HCT116 (cell line): ENCODE data around the gene KRTAP12-3. TPM values are rescaled to one million over a fixed set of nuclear protein-coding genes. Genes with fewer than 3 reads are reported as not detected.

Experiments
- ATAC-seq: fragments of 200-7000 bp; cut with Tn5 transposase; 2 replicates; pipeline ENCODE4 v1.9.1; 2020; ENCODE audit warnings: mild to moderate bottlenecking, moderate library complexity
- BruUV-seq: library from RNA; stranded (reverse); fragments of 400-500 nt; replicated peaks from 2 replicates; lab custom pipeline; 2021; lab: Mats Ljungman, UMichigan
- CTCF ChIA-PET: fragments of 300-600 bp; sonication (Branson Sonifier 250); formaldehyde crosslinking; loops from one replicate; lab custom pipeline; 2021; ENCODE audit warnings: antibody characterized with exemption; lab: Charles Lee
- POLR2A ChIA-PET: fragments of 300-600, 350-600 bp; sonication (Branson Sonifier 250); formaldehyde crosslinking; loops from one replicate; lab custom pipeline; 2021; ENCODE audit warnings: antibody characterized with exemption; lab: Charles Lee
- RAD21 ChIA-PET, 2 experiments: fragments of 300-600 bp; sonication (Branson Sonifier 250); formaldehyde crosslinking; loops; one replicate each; lab custom pipeline; 2023; ENCODE audit warnings: low total read pairs in 2 of 2; ENCODE audit not compliant: uncharacterized antibody in 2 of 2, unreplicated experiment in 2 of 2, low non-redundant PET in 1 of 2; lab: Charles Lee
- DNase-seq: peaks from one replicate; pipeline ENCODE4 v3.0.0-alpha.2; 2010; ENCODE audit warnings: low read depth, low spot score
- H2AFZ ChIP-seq: fragments of 200-600 bp; shearing (Covaris generic), sonication (generic); 2 replicates; pipeline ENCODE4 v1.6.1; 2017; ENCODE audit warnings: low read depth, mixed run types, mixed read lengths, antibody characterized with exemption, low read length; ENCODE audit not compliant: poor library complexity, severe bottlenecking
- H3K27ac ChIP-seq: 2 replicates; pipeline ENCODE4 v1.5.1; 2012; ENCODE audit warnings: low read depth, low read length
- H3K27me3 ChIP-seq: fragments of 200-600 bp; sonication (generic); 2 replicates; pipeline ENCODE4 v1.6.1; 2016; ENCODE audit warnings: mixed run types, low read length, mixed read lengths; ENCODE audit not compliant: insufficient read depth
- H3K36me3 ChIP-seq, 2 experiments: fragments of 200-500 bp in 1 of 2; fragments of 200-600 bp in 1 of 2; sonication (Bioruptor generic) in 1 of 2; sonication (generic) in 1 of 2; 2 replicates each; pipeline versions ENCODE4 v1.5.1 to v1.6.1; 2014 to 2016; ENCODE audit warnings: low read length in 2 of 2, inconsistent platforms in 1 of 2, mixed read lengths in 1 of 2, mixed run types in 1 of 2; ENCODE audit not compliant: insufficient read depth in 2 of 2, control insufficient read depth in 1 of 2
- H3K4me1 ChIP-seq, 2 experiments: fragments of 200-600 bp in 1 of 2; sonication (generic) in 1 of 2; 2 replicates each; pipeline versions ENCODE4 v1.5.1 to v1.6.1; 2012 to 2017; ENCODE audit warnings: low read length in 2 of 2, inconsistent platforms in 1 of 2, mild to moderate bottlenecking in 1 of 2, mixed read lengths in 1 of 2, mixed run types in 1 of 2, moderate library complexity in 1 of 2; ENCODE audit not compliant: insufficient read depth in 2 of 2, control insufficient read depth in 1 of 2
- H3K4me2 ChIP-seq: fragments of 200-600 bp; sonication (generic); 2 replicates; pipeline ENCODE4 v1.6.1; 2017; ENCODE audit warnings: mixed run types, low read length, mixed read lengths
- H3K4me3 ChIP-seq, 2 experiments: fragments of 200-600 bp in 1 of 2; sonication (generic) in 1 of 2; replicated peaks in 1 of 2; 2 replicates each; pipeline ENCODE4 v1.5.1; 2011 to 2016; ENCODE audit warnings: low read length in 2 of 2, control low read depth in 1 of 2, low read depth in 1 of 2, mild to moderate bottlenecking in 1 of 2, mixed read lengths in 1 of 2, mixed run types in 1 of 2
- H3K79me2 ChIP-seq: fragments of 200-600 bp; sonication (generic); 2 replicates; pipeline ENCODE4 v1.6.1; 2017; ENCODE audit warnings: mild to moderate bottlenecking, mixed run types, low read length, moderate library complexity, mixed read lengths; ENCODE audit not compliant: insufficient read depth
- H3K9ac ChIP-seq: fragments of 200-600 bp; sonication (generic); 2 replicates; pipeline ENCODE4 v1.6.1; 2016; ENCODE audit warnings: low read length, mixed read lengths
- H3K9me2 ChIP-seq: fragments of 200-600 bp; sonication (generic), shearing (Covaris generic); 2 replicates; pipeline ENCODE4 v1.6.1; 2017; ENCODE audit warnings: mixed run types, mild to moderate bottlenecking, moderate library complexity; ENCODE audit not compliant: insufficient read depth
- H3K9me3 ChIP-seq, 2 experiments: fragments of 200-500 bp in 1 of 2; fragments of 200-600 bp in 1 of 2; sonication (Bioruptor generic) in 1 of 2; sonication (generic) in 1 of 2; 2 replicates each; pipeline ENCODE4 v1.6.1; 2014 to 2017; ENCODE audit warnings: low read length in 2 of 2, mixed read lengths in 2 of 2, inconsistent platforms in 1 of 2, low read depth in 1 of 2, mild to moderate bottlenecking in 1 of 2, mixed run types in 1 of 2, moderate library complexity in 1 of 2; ENCODE audit not compliant: control insufficient read depth in 1 of 2, insufficient read depth in 1 of 2
- H4K20me1 ChIP-seq: fragments of 200-600 bp; sonication (generic), shearing (Covaris generic); 2 replicates; pipeline ENCODE4 v1.6.1; 2017; ENCODE audit warnings: mixed run types, mild to moderate bottlenecking, moderate library complexity; ENCODE audit not compliant: insufficient read depth
- ATF3 ChIP-seq: IDR thresholded peaks from 2 replicates; pipeline ENCODE4 v1.6.1; 2012
- EGR1 ChIP-seq: IDR thresholded peaks from 2 replicates; pipeline ENCODE4 v1.6.1; 2012; ENCODE audit warnings: low read depth
- ELF1 ChIP-seq: IDR thresholded peaks from 2 replicates; pipeline ENCODE4 v1.6.1; 2012; ENCODE audit warnings: low read depth, borderline replicate concordance
- EZH2phosphoT487 ChIP-seq: fragments of 200-600 bp; IDR thresholded peaks from 2 replicates; pipeline ENCODE4 v1.6.1; 2018; ENCODE audit warnings: antibody characterized with exemption, borderline replicate concordance
- FOSL1 ChIP-seq: IDR thresholded peaks from 2 replicates; pipeline ENCODE4 v1.6.1; 2012; ENCODE audit warnings: low read depth
- MAX ChIP-seq: IDR thresholded peaks from 2 replicates; pipeline ENCODE4 v1.6.1; 2012
- POLR2A ChIP-seq: IDR thresholded peaks from 2 replicates; pipeline ENCODE4 v1.7.0; 2011; ENCODE audit warnings: borderline replicate concordance; ENCODE audit not compliant: insufficient read depth, insufficient read length; ENCODE audit errors: extremely low read depth
- POLR2AphosphoS5 ChIP-seq: IDR thresholded peaks from 2 replicates; pipeline ENCODE4 v1.6.1; 2011; ENCODE audit warnings: mild to moderate bottlenecking, low read depth, low read length, moderate library complexity
- RAD21 ChIP-seq: IDR thresholded peaks from 2 replicates; pipeline ENCODE4 v1.6.1; 2012; ENCODE audit warnings: low read depth, mild to moderate bottlenecking
- TCF7L2 ChIP-seq: IDR thresholded peaks from 2 replicates; pipeline ENCODE4 v1.7.0; 2011; ENCODE audit warnings: borderline replicate concordance, inconsistent platforms; ENCODE audit not compliant: insufficient read depth, insufficient read length; ENCODE audit errors: extremely low read depth
- ZBTB33 ChIP-seq: IDR thresholded peaks from 2 replicates; pipeline ENCODE4 v1.6.1; 2011; ENCODE audit warnings: mild to moderate bottlenecking, low read length, moderate library complexity; ENCODE audit not compliant: insufficient replicate concordance; ENCODE audit errors: extremely low read depth
- ZFX ChIP-seq: fragments of 450-650 bp; IDR thresholded peaks from 2 replicates; pipeline ENCODE4 v1.6.1; 2017
- ZNF274 ChIP-seq: fragments of 200-500 bp; sonication (Bioruptor generic); IDR thresholded peaks from 2 replicates; pipeline ENCODE4 v1.6.1; 2014; ENCODE audit warnings: mild to moderate bottlenecking, low read depth, low read length, inconsistent platforms
- intact Hi-C: fragments of 100-400 bp; cut with micrococcal nuclease; formaldehyde crosslinking; loops from 2 replicates; pipeline ENCODE4 v1.10.0; 2022
- total RNA-seq: library from RNA; stranded (reverse); gene quantifications from one replicate; pipeline ENCODE4 v1.2.1, GENCODE V29; 2021; ENCODE audit not compliant: unreplicated experiment
- TF ChIP-seq, protein P1 (sequence below): IDR thresholded peaks from 2 replicates; pipeline ENCODE4 v1.6.1; 2012; ENCODE audit warnings: low read depth

Gene KRTAP12-3
- total RNA-seq, 1 experiment from 2014 or later: not detected

DNA sequence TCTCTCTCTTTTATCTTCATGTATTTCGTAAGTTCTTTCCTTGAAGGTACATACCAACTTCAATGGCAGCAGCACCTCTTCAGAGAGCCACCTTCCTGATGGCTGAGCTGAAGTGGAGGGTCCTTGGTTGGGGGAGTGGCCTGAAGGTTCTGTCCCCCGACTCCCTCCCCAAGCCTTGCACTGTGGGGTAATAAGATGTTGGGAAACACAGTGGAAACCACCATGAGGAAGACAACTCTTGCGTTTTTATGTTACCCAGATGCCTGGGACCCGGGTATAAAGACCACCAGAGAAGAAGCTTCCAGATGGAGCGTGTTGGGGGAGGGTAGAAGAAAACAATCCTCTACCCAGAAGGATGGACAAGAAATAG, 794 bp downstream of the KRTAP12-3 start:
- H3K4me1 ChIP-seq: no peaks in the 10 kb centered on the region
- TF ChIP-seq, protein P1, sequence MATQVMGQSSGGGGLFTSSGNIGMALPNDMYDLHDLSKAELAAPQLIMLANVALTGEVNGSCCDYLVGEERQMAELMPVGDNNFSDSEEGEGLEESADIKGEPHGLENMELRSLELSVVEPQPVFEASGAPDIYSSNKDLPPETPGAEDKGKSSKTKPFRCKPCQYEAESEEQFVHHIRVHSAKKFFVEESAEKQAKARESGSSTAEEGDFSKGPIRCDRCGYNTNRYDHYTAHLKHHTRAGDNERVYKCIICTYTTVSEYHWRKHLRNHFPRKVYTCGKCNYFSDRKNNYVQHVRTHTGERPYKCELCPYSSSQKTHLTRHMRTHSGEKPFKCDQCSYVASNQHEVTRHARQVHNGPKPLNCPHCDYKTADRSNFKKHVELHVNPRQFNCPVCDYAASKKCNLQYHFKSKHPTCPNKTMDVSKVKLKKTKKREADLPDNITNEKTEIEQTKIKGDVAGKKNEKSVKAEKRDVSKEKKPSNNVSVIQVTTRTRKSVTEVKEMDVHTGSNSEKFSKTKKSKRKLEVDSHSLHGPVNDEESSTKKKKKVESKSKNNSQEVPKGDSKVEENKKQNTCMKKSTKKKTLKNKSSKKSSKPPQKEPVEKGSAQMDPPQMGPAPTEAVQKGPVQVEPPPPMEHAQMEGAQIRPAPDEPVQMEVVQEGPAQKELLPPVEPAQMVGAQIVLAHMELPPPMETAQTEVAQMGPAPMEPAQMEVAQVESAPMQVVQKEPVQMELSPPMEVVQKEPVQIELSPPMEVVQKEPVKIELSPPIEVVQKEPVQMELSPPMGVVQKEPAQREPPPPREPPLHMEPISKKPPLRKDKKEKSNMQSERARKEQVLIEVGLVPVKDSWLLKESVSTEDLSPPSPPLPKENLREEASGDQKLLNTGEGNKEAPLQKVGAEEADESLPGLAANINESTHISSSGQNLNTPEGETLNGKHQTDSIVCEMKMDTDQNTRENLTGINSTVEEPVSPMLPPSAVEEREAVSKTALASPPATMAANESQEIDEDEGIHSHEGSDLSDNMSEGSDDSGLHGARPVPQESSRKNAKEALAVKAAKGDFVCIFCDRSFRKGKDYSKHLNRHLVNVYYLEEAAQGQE: no peak
- TF ChIP-seq ZFX (no peak), POLR2AphosphoS5 (no peak), MAX (no peak), TCF7L2 (no peak), RAD21 (no peak), ZBTB33 (no peak), ELF1 (no peak), ATF3 (no peak), POLR2A (no peak), EZH2phosphoT487 (no peak), FOSL1 (no peak), ZNF274 (no peak), EGR1 (no peak)
- TF ChIP-seq, all 23 proteins: peak for 0
- Histone ChIP-seq H3K9me2 (no peaks in the 10 kb centered on the region), H2AFZ (no peak overlapping the region), H3K79me2 (no peaks in the 10 kb centered on the region), H3K9me3 (no peaks in the 10 kb centered on the region), H3K27me3 (no peaks in the 10 kb centered on the region), H3K36me3 (no peaks in the 10 kb centered on the region), H3K27ac (no peak overlapping the region), H3K4me2 (no peak overlapping the region), H4K20me1 (no peaks in the 10 kb centered on the region), H3K9ac (no peak overlapping the region), H3K4me3 (no peak overlapping the region)
- no peak for ATAC-seq
- intact Hi-C loops: no loop called here
- ChIA-PET RAD21 (no interaction called here), CTCF (no interaction called here), POLR2A (no interaction called here)
- DNase-seq: no peak
- no TSS peak for BruUV-seq
